Testis (tissue), 2 donors: Measurements from ENCODE around the gene SYNE1.
A peak's percentile ranks its signal among the peaks of the same experiment; 100 is the strongest.

ENCODE experiments used
- POLR2A ChIP-seq: fragments of 450-650 bp; IDR thresholded peaks from one replicate; pipeline ENCODE4 v1.6.1; 2017; ENCODE audit warnings: antibody characterized with exemption, mild to moderate bottlenecking, moderate library complexity
- TF ChIP-seq, protein P1 (sequence below), 3 experiments: fragments of 450-650 bp in 2 of 3; fragments of 200-600 bp in 1 of 3; sonication (generic) in 1 of 3; IDR thresholded peaks; one replicate each; pipeline ENCODE4 v1.5.1; 2016 to 2019; ENCODE audit warnings: antibody characterized with exemption in 3 of 3, mild to moderate bottlenecking in 2 of 3, moderate library complexity in 1 of 3

GRCh38 chr6:152206072-152206818 lies 430.9 kb downstream of the SYNE1 start:
- TF ChIP-seq, protein P1, sequence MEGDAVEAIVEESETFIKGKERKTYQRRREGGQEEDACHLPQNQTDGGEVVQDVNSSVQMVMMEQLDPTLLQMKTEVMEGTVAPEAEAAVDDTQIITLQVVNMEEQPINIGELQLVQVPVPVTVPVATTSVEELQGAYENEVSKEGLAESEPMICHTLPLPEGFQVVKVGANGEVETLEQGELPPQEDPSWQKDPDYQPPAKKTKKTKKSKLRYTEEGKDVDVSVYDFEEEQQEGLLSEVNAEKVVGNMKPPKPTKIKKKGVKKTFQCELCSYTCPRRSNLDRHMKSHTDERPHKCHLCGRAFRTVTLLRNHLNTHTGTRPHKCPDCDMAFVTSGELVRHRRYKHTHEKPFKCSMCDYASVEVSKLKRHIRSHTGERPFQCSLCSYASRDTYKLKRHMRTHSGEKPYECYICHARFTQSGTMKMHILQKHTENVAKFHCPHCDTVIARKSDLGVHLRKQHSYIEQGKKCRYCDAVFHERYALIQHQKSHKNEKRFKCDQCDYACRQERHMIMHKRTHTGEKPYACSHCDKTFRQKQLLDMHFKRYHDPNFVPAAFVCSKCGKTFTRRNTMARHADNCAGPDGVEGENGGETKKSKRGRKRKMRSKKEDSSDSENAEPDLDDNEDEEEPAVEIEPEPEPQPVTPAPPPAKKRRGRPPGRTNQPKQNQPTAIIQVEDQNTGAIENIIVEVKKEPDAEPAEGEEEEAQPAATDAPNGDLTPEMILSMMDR (IDR thresholded peaks at IDR 0.05): peak in 1 of 3 experiments; percentile 45
- TF ChIP-seq POLR2A: no peak
